NCI-H526 treated with DMSO at 0.1 percent for 48 hours (cell line): Measurements from ENCODE around the gene LHFPL2.
"Not testable (repeated sequence)": the region's sequence is repeated elsewhere in the genome, so short reads cannot be mapped to it uniquely, and the experiment has no call there.

ENCODE experiments used
- DNase-seq: peaks from one replicate; lab custom pipeline; 2025; lab: John Stamatoyannopoulos, UW

Gene LHFPL2

DNA sequence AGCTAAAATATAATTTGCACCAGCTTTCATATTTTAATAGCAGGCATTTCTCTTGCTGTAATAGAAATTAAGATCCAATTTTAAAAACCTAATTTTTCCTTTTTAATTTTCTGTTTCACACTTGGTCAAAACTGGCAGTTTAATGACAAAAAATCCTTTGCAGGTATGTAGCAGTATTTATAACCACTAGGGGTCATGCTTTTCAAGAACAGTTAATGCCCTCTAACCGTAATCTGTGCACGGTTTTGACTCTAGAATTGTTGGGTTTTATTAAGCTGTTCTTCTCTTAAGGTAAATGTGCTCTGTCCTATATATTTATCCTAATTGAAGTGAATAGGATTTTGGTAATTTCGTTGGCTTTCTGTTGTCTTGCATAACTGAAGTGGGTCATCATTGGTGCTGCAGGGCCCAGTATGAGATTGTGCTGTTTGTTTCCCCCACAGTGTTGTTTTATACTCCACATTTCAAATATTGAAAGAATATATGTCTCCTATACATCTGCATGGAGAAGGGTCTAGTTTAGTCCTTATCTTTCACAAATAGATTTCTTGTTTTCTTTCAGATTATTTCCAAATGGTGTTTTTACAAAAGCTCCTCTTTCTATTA, 180.7 kb downstream of the LHFPL2 start:
- no peak for DNase-seq

DNA sequence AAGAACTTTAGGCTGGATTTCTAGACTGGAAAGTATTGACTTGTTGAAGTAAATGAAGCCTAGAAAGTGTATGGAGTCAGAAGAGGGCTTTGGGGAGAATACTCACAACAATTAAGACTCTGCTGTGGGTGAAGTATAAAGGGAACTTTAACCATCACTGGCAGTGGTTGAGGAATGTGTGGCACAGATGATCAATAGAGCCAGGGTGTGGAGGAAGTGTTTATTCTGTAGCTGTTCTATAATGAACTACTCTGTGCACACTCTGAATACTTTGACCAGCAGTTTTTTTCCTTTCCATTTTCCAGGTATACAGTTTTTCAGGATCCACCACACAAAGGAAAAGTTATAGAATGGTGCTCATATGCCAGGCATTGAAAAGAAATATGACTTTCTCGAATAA, 181.4 kb downstream of the LHFPL2 start:
- DNase-seq = no peak

DNA sequence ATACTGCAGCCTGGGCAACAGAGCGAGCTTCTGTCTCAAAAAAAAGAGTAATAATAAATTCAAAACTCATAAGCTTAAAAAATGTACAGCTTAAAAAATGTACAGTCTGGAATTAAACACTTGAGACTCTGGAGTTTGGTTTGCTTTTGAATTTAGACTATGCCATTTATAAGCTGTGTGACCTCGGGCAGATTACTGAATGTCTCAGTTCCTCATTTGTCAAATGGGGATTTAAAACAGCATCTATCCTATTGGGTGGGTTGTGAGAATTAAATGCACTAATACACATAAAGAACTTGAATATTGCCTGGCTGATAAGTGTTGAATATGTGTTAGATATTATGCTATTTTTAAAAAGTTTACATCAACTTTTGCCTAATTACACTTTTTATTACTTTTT, 189.7 kb downstream of the LHFPL2 start:
- DNase-seq = no peak

DNA sequence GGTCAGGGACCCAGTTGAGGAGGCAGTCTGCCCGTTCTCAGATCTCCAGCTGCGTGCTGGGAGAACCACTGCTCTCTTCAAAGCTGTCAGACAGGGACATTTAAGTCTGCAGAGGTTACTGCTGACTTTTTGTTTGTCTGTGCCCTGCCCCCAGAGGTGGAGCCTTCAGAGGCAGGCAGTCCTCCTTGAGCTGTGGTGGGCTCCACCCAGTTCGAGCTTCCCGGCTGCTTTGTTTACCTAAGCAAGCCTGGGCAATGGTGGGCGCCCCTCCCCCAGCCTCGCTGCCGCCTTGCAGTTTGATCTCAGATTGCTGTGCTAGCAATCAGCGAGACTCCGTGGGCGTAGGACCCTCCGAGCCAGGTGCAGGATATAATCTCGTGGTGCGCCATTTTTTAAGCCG, 191.1 kb downstream of the LHFPL2 start:
- DNase-seq = not testable (repeated sequence)

DNA sequence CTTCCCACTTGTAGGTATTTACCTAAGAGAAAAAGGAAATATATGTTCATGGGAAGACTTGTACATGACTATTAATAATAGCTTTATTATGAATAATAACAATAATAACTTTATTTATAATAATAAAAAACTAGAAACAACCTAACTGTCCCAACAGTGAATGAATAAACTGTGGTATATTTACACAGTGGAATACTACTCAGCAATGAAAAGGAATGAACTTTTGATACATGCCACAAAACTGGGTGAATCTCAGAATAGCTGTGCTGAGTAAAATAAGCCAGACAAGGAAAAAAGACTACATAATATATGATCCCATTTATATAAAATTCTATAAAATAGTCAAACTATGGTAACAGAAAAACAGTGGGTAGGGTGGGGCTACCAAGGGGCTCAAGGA, 199.5 kb downstream of the LHFPL2 start:
- DNase-seq = no peak

DNA sequence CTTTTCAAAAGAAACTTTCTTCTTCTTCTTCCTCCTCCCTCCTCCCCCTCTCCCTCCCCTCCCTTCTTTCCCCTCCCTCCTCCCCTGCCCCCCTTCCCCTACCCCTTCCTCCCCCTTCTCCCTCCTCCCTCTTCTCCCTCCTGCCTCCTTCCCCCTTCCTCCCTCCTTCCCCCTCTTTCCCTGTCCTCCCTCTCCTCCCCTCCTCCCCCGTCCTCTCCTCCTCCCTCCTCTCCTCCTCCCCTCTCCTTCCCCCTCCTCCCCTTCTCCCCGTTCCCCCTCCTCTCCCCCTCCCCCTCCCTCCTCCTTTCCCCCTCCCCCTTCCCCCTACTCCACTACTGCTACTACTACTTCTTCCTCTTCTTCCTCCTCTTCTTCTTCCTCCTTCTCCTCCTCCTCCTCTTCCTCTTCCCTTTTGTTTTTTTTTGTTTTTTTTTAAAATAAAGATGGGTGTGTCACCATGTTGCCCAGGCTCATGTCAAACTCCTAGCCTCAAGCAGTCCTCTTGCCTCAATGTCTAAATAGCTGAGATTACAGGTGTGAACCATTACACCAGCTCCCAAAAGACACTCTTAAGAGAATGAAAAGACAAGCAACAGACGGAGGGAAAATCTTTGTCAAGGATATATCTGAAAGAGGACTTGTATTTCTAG, 200.7 kb downstream of the LHFPL2 start:
- no peak for DNase-seq
